Motor neuron (in vitro differentiated cells): ENCODE data around the gene SYCP2L. TPM values are rescaled to one million over a fixed set of nuclear protein-coding genes. Genes with fewer than 3 reads are reported as not detected.

Source experiments
- ATAC-seq, 8 experiments: fragments of 200-7000 bp; cut with Tn5 transposase; replicated peaks in 6 of 8; 2 replicates each; pipeline ENCODE4 v1.8.0; 2021; ENCODE audit warnings: mild to moderate bottlenecking in 8 of 8, moderate library complexity in 8 of 8
- H3K27ac ChIP-seq, 2 donors: fragments of 250-450 bp; sonication (Bioruptor Pico); 2 replicates each; pipeline ENCODE4 v1.9.0; 2021; ENCODE audit warnings: antibody characterized with exemption in 2 of 2, mild to moderate bottlenecking in 2 of 2, moderate library complexity in 1 of 2
- H3K4me1 ChIP-seq, 2 donors: fragments of 250-450 bp; sonication (Bioruptor Pico); replicated peaks in 1 of 2; 2 replicates each; pipeline ENCODE4 v1.6.1; 2021; ENCODE audit warnings: antibody characterized with exemption in 2 of 2, mild to moderate bottlenecking in 2 of 2, moderate library complexity in 1 of 2
- H3K4me3 ChIP-seq, 5 donors: fragments of 250-450 bp; sonication (Bioruptor Pico); 2 replicates each; pipeline ENCODE4 v1.9.0; 2021; ENCODE audit warnings: antibody characterized with exemption in 5 of 5, mild to moderate bottlenecking in 5 of 5, moderate library complexity in 4 of 5
- WGBS, 10 experiments: fragments of 450-650 bp; shearing (Covaris generic); methylation state at CpG; one replicate each; pipeline ENCODE4 v1.0.0; 2022; 5-methylcytosine and 5-hydroxymethylcytosine counted together
- in situ Hi-C, 9 experiments: fragments of 400-800 bp; cut with MboI; loops; one replicate each; pipeline ENCODE4 v1.15.0; 2021; ENCODE audit warnings: low sequenced_read_pairs in 9 of 9, low pct_unique_long_range_greater_than_20kb in 2 of 9; ENCODE audit not compliant: unreplicated experiment in 9 of 9
- total RNA-seq, 8 experiments: library from RNA; unstranded; fragments of 300-600 nt; gene quantifications; 2 replicates each; pipeline versions ENCODE4 v1.2.3 to v1.2.4, GENCODE V29; 2022

Gene SYCP2L
- total RNA-seq, 8 experiments from 2014 or later = 1.0 to 3.3 (median 2.5) TPM; not detected in 1

DNA sequence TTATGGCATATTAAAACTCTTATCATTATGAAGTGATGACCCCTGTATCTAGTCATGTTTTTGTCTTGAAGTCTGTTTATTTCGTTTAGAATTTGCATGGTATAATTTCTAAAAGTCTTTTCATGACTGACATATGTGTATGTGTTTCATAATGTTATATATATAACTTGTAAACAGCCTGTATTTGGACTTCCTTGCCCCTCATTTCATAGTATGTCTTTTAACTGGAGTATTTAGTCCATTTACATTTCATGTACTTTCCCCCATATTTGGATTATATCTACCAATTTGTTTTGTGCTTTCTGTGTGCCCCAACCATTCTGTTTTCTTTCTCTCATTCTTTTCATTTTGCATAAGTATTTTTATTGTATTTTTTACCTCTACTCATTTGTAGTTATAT is 59.0 kb downstream of the SYCP2L start:
- WGBS, 10 experiments = 0 to 100% (median 38%) methylated on average over 1 of the region's 1 CpG; no CpG with 5 or more reads in 2 of the 10 experiments
- Histone ChIP-seq H3K4me3 (no peak overlapping the region), H3K27ac (no peak overlapping the region), H3K4me1 (no peaks in the 10 kb centered on the region)
- in situ Hi-C loops = no loop called here
- no peak for ATAC-seq

DNA sequence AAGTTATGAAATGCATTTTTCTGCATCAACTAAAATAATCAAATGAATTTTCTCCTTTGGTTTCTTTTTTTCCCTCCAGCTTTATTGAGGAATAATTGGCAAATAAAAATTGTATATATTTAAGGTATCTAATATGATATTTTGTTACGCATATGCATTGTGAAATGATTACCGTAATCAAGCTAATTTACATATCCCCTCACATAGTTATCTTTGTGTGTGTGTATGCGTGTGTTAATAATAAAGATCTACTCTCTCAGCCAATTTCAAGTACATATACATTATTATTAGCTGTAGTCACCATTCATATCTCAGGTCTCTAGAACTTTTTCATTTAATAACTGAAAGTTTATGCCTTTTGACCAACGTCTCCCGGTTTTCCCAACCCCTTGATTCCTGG is 61.1 kb downstream of the SYCP2L start:
- in situ Hi-C loops = no loop called here
- 77 to 100% (median 96%) methylated on average over 1 to 5 of the region's 5 CpGs; no CpG with 5 or more reads in 2 of the 10 experiments for WGBS, 10 experiments
- no peaks in the 10 kb centered on the region for H3K4me1 ChIP-seq
- ATAC-seq = no peak
- no peak overlapping the region for H3K27ac ChIP-seq
- H3K4me3 ChIP-seq = no peak overlapping the region

DNA sequence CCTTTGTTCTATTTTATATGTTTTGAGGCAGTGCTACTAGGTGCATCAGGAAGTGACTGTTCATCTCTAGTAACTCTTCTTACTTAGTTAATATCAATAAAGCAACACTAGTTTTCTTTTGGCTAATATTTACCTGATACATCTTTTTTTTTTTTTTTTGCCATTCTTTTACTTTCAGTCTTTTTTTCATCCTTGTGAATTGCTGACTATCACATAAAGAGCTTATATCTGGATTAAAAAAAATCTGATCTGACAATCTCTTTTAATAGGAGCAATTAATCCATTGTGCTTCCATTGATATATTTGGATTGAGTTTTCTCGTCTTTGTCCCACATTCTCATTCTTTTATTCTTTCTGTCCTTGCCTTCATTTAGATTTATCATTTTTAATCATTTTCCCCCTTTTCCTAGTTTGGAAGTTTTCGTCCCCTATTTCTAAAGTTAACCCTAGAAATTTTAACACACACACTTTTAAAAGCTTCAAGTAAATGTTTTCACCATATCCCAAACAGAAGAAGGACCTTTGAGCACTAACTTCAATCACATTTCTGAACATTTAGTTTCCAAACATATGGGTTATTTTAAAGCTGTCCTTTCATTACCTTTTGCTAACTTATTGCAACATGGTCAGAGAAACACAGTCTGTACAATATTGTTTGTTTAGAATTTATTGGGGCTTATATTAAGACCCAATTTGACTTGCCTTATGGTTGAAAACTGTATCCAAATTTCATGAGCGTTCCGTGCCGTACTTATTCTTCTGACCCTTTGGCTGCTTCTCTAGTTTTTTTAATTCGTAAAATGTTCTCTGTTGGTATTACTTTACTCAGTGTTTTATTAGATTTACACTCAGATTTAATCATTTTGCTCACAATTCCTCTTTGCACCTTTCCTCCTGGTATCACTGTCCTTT is 63.0 kb downstream of the SYCP2L start:
- H3K4me1 ChIP-seq = no peaks in the 10 kb centered on the region
- WGBS, 10 experiments = 62 to 95% (median 87%) methylated on average over 5 to 6 of the region's 6 CpGs
- in situ Hi-C loops = loop anchor here in 6 of 9 experiments (5.0 to 25.0 kb wide), 6 partner anchors 112 to 612 kb away; no protein-coding TSS in a partner anchor
- H3K4me3 ChIP-seq = no peak overlapping the region
- H3K27ac ChIP-seq = no peak overlapping the region
- no peak for ATAC-seq

DNA sequence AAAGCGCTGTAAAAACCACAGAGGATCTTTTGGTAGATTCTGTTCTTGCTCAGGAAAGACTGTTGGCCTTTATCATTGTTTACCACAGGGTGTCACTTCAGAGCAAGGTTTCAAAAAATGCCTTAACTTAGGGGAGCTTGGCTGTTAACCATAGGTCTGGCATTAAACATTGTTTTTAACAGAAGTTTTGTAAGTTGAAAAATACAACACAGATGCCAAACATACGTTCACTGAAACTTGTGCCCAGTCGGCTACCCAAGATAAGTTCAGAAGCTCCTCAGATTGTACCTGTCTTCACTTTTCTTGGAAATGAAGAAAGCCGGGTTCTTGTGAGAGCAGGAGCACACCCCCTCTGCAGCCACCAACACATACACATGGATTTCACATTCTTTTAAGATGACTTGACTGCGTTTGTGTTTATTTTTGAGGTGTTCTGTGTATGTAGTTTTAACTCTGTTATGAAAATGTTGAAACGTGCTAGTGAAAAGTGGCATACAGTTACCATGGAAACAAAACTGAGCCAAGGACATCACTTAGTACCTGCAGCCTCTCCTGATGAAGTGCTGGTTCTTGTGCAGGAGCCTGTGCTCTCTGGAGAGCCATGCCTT is 64.9 kb downstream of the SYCP2L start:
- H3K4me1 ChIP-seq = no peaks in the 10 kb centered on the region
- no peak overlapping the region for H3K27ac ChIP-seq
- in situ Hi-C loops = loop anchor here in 6 of 9 experiments (5.0 to 25.0 kb wide), 6 partner anchors 111 to 611 kb away; no protein-coding TSS in a partner anchor
- 17 to 84% (median 37%) methylated on average over 2 to 5 of the region's 6 CpGs; no CpG with 5 or more reads in 1 of the 10 experiments for WGBS, 10 experiments
- H3K4me3 ChIP-seq = no peak overlapping the region
- peak in 4 of 8 experiments; percentile 48 to 86 (median 81) for ATAC-seq

DNA sequence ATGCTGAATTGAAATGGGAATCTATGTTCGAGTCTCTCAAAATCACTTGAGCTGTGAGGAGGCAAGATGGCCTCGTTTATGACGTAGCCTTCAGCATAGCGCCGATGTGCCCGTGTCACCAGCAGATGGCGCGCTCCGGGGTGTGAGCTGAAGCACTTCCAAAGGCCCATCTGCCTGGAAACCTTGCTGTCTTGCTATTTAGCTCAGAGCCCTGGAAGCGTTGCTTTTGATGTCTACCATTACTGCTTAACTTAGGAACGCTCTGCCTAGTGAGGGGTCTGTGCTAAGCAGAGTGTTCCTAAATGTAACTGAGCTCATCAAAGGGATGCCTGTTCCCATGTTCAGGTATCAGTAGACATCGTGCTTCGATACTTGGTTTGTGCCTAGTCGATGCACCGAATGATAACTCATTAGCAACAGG is 67.7 kb downstream of the SYCP2L start:
- in situ Hi-C loops = loop anchor here in 6 of 9 experiments (5.0 to 25.0 kb wide), 6 partner anchors 108 to 608 kb away; no protein-coding TSS in a partner anchor
- Histone ChIP-seq H3K4me1 (no peaks in the 10 kb centered on the region), H3K4me3 (no peak overlapping the region), H3K27ac (no peak overlapping the region)
- peak in 7 of 8 experiments; percentile 26 to 94 (median 82) for ATAC-seq
- 10 to 60% (median 30%) methylated on average over 1 to 15 of the region's 15 CpGs; no CpG with 5 or more reads in 1 of the 10 experiments for WGBS, 10 experiments

DNA sequence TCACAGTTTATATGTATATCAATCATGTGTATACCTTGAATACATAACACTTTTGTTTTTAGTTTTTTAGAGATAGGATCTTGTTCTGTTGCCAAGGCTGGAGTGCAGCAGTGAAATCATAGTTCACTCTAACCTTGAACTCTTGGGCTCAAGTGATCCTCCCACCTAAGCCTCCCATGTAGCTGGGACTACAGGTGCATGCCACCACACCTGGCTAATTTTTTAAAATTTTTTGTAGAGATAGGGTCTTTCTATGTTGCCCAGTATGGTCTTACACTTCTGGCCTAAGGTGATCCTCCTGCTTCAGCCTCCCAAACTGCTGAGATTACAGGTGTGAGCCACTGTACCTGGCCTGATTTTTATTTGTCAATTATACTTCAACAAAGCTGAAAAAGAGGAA is 69.9 kb downstream of the SYCP2L start:
- Histone ChIP-seq H3K4me3 (no peak overlapping the region), H3K27ac (no peak overlapping the region), H3K4me1 (no peaks in the 10 kb centered on the region)
- no peak for ATAC-seq
- in situ Hi-C loops = loop anchor here in 5 of 9 experiments (10.0 to 25.0 kb wide), 5 partner anchors 106 to 606 kb away; no protein-coding TSS in a partner anchor

DNA sequence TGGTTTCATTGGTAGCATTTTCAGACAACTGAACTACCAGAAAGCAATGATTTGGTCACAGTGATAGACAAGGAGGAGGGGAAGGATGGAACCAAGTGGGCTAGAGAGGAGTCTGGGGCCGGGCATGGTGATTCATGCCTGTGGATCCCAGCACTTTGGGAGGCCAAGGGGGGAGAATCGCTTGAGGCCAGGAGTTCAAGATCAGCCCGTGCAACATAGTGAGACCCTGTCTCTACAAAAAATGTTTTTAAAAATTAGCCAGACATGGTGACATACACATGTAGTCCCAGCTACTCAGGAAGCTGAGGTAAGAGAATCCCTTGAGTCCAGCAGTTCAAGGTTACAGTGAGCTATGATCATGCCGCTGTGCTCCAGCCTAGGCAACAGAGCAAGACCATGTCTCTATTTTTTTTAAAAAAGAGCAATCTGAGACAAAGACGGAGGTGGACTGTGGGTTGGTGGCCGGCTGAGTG is 70.6 kb downstream of the SYCP2L start:
- H3K27ac ChIP-seq = no peak overlapping the region
- no peak overlapping the region for H3K4me3 ChIP-seq
- H3K4me1 ChIP-seq = no peaks in the 10 kb centered on the region
- in situ Hi-C loops = loop anchor here in 5 of 9 experiments (10.0 to 25.0 kb wide), 5 partner anchors 105 to 605 kb away; no protein-coding TSS in a partner anchor
- 40 to 100% (median 81%) methylated on average over 1 to 6 of the region's 6 CpGs; no CpG with 5 or more reads in 1 of the 10 experiments for WGBS, 10 experiments
- no peak for ATAC-seq

DNA sequence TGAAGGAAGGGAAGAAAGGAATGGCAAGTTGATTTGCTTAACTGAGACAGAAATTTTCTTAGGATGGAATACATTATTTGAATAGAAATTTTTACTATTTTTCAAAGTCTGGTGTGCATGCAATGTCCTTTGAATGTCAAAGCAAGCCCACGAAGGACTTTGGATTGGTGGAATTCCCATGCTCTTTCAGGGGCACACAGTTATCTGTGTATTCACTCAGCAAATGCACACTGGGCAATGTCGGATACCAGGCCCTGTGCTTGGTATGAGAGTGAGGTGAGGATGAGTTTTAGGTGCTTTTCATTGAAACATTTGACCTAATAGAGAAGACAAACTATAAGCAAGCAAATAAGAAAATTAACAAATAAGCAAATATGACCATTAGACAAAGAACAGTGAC is 73.3 kb downstream of the SYCP2L start:
- ATAC-seq = no peak
- H3K4me3 ChIP-seq = no peak overlapping the region
- H3K4me1 ChIP-seq = no peaks in the 10 kb centered on the region
- in situ Hi-C loops = loop anchor here in 3 of 9 experiments (25.0 kb wide), 3 partner anchors 102 to 602 kb away; no protein-coding TSS in a partner anchor
- H3K27ac ChIP-seq = no peak overlapping the region
- WGBS, 10 experiments = 43 to 100% (median 84%) methylated on average over 1 to 2 of the region's 2 CpGs

DNA sequence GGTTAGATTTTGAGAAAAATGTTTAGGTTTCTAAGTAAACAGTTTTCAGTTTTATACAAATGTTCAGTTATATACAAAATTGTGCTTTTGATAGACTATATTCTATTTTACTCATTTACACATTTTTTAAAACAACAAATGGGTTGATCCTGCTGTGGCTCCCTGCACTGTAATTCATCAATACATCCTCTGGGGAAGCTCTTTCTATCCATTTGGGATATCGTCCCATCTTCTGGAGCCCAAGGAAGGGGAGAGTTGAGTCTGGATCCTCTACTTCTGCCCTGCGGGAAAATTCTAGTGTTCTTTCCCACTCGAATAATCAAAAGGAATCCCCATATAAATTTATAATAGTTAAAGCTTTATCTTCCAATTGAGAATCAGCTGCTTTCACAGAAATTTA is 75.0 kb downstream of the SYCP2L start:
- WGBS, 10 experiments = 0 to 100% (median 83%) methylated on average over 1 to 3 of the region's 3 CpGs; no CpG with 5 or more reads in 2 of the 10 experiments
- Histone ChIP-seq H3K27ac (no peak overlapping the region), H3K4me1 (no peaks in the 10 kb centered on the region), H3K4me3 (no peak overlapping the region)
- ATAC-seq = peak in 1 of 8 experiments; percentile 82
- in situ Hi-C loops = loop anchor here in 3 of 9 experiments (25.0 kb wide), 3 partner anchors 100 to 600 kb away; no protein-coding TSS in a partner anchor

DNA sequence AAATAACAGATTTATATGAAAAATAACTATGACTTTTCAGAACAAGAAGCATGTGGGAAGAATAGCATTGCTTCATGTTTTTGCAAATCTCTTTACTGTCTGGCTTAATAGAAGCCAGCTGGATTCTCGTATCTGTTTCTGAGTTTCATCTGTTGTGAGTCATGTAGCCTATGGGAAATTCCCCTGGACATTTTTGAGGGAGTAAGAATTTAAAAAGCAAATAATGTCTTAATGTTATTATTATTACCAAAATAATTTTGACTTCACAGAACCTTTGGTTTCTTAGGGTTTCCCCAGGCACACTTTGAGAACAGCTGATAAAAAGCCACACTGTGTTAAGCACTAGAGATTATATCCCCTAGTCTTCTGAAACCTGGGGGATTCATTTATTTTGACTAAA is 75.8 kb downstream of the SYCP2L start:
- Histone ChIP-seq H3K27ac (no peak overlapping the region), H3K4me1 (no peaks in the 10 kb centered on the region), H3K4me3 (no peak overlapping the region)
- 0 to 92% (median 0%) methylated on average over 1 of the region's 1 CpG; no CpG with 5 or more reads in 4 of the 10 experiments for WGBS, 10 experiments
- in situ Hi-C loops = loop anchor here in 3 of 9 experiments (25.0 kb wide), 3 partner anchors 100 to 600 kb away; no protein-coding TSS in a partner anchor
- peak in 3 of 8 experiments; percentile 88 to 99 (median 98) for ATAC-seq

DNA sequence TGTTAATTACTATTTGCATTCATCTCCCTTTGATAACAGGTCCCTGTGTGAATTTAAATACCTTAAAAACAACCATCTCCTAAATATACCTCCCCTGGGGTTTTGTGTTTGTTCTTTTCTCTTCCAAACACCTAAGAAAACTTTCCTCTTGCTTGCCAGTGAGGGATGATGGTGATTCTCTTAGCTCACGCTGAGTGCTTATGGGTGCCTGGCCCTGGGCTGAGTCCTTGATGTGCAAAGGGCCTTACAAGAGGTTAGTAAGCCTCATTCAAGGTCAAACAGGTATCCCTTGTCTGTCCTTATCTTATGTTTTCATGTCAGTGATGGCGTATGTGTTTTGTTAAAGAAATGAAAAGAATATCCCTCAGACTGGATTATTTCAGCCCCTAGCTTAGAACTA is 76.3 kb downstream of the SYCP2L start:
- in situ Hi-C loops = loop anchor here in 3 of 9 experiments (25.0 kb wide), 3 partner anchors 99 to 599 kb away; no protein-coding TSS in a partner anchor
- Histone ChIP-seq H3K27ac (no peak overlapping the region), H3K4me1 (no peaks in the 10 kb centered on the region), H3K4me3 (no peak overlapping the region)
- ATAC-seq = peak in 1 of 8 experiments; percentile 11
- WGBS, 10 experiments = 17 to 100% (median 89%) methylated on average over 1 to 2 of the region's 2 CpGs; no CpG with 5 or more reads in 1 of the 10 experiments

DNA sequence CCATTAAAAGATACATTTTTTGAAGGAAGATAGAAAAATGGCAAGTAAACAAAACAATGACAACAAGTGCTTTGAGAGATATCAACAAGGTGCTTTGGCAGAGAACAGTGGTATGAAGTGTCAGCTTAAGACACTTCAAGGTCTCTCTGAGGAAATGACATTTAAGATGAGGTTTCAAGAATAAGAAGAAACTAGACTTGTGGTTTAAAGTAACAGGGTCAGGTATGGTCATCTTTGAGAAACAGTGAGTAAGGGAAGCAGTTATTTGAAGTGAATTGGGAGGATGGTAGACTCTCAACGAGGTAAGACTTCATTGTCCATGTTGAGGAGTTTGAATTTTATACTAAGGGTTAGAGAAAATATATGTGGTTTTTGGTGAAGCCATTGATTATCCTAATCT is 77.8 kb downstream of the SYCP2L start:
- Histone ChIP-seq H3K4me1 (no peaks in the 10 kb centered on the region), H3K27ac (no peak overlapping the region), H3K4me3 (no peak overlapping the region)
- in situ Hi-C loops = loop anchor here in 3 of 9 experiments (25.0 kb wide), 3 partner anchors 98 to 598 kb away; no protein-coding TSS in a partner anchor
- ATAC-seq = no peak
- WGBS, 10 experiments = 33 to 100% (median 70%) methylated on average over 1 of the region's 1 CpG; no CpG with 5 or more reads in 3 of the 10 experiments
